Right renal cortex interstitium (tissue), 3 donors: ENCODE data around the gene DSCAM. TPM values are rescaled to one million over a fixed set of nuclear protein-coding genes. Genes with fewer than 3 reads are reported as not detected.

ENCODE experiments used
- DNase-seq, 3 donors: peaks; one replicate each; pipeline ENCODE4 v3.0.0-alpha.2; 2013; ENCODE audit warnings: low read depth in 3 of 3, low spot score in 2 of 3
- polyA plus RNA-seq, 3 donors: library from polyadenylated mRNA; unstranded; fragments of 120-200 nt; gene quantifications; one replicate each; pipeline ENCODE4 v1.2.1, GENCODE V29; 2013; ENCODE audit not compliant: insufficient read length in 3 of 3

Gene DSCAM
- polyA plus RNA-seq, 3 donors: 0.04 to 0.11 (median 0.07) TPM

DNA sequence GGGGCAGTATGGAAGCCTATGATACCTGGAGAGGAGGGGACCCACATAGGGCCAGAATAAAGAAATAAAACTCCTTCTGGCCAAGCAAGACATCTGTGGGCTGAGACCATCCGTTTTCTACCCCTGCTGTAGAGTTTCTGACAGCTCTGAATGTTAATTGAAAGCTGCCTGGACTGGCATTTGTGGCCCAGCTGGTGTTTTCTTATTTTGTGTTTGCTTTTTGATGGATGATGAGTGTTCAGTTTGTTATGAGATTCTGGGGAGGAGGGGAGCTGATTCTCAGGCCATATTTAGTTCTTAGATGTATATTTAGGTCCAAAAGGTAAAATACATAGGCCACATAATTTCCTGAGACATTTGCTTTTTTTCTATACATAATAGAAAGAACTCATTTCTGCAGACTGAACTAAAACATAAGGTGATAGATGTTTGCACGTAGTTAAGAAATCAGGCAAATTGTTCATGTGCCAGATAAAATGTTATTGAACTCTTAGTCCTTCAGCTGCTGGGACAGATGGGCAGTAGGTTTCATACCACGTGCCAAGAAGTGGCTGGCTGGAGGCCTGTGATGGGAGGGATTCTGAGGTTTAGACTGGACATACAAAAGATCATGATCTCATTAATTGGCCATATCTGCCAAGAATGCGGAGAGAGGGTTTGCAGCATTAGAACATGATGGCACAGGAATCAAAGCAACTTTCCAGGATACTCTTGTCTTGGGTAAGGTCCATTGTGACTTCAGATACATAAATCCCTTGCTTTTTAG is 54.1 kb downstream of the DSCAM start:
- no peak for DNase-seq

- DNase-seq: no peak
Measured at GRCh38 chr21:40788635-40789034, 58.3 kb downstream of the DSCAM start.

GRCh38 chr21:40783404-40783803 is 63.6 kb downstream of the DSCAM start:
- DNase-seq: no peak

GRCh38 chr21:40770435-40771055 is 76.4 kb downstream of the DSCAM start:
- DNase-seq: no peak

- DNase-seq: no peak
Measured at GRCh38 chr21:40769231-40769630, 77.7 kb downstream of the DSCAM start.

DNA sequence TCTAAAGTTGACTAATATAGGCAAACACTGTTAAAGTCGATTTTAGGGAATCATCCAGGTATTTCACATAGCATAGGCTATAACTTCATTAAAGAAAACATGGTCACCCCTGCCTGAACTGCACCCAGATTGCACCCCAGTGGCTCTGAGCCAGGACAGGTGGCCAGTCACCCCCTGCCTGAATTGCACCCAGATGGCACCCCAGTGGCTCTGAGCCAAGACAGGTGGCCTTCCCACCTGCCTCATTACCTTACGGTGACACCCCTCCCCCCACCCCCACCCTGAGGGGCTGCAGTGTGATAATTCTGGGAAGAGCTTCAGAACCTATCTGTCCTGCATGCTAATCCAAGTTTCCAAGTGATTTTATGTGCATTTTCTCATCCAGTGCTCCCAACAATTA is 78.9 kb downstream of the DSCAM start:
- DNase-seq: no peak

- no peak for DNase-seq
Measured at GRCh38 chr21:40766381-40766780, 80.6 kb downstream of the DSCAM start.

DNA sequence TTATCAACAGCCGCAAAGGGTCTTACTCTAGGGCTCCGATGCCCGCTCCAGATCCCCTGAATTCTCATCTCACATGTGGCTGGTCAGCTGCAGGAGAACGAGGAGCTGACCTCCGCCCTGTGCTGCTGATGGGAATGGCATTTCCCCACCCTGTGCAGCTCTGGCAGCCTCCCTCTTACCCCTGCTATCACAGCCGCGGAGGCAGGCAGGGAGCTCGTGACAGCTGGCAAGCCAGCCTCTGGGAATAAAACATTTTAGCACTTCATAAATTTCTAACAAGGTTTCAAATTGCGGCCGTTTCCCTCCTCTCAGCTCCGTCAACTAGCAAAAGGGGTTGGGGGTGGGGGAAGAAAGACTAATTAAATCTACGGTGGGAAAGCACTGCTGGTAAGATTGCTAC is 81.1 kb downstream of the DSCAM start:
- DNase-seq: no peak

- DNase-seq: no peak
Measured at GRCh38 chr21:40760821-40761220, 86.1 kb downstream of the DSCAM start.

- no peak for DNase-seq
Measured at GRCh38 chr21:40759061-40759460, 87.9 kb downstream of the DSCAM start.

GRCh38 chr21:40757366-40757765 is 89.6 kb downstream of the DSCAM start:
- no peak for DNase-seq

- no peak for DNase-seq
Measured at GRCh38 chr21:40754466-40754865, 92.5 kb downstream of the DSCAM start.

GRCh38 chr21:40753756-40754155 is 93.2 kb downstream of the DSCAM start:
- DNase-seq: no peak

DNA sequence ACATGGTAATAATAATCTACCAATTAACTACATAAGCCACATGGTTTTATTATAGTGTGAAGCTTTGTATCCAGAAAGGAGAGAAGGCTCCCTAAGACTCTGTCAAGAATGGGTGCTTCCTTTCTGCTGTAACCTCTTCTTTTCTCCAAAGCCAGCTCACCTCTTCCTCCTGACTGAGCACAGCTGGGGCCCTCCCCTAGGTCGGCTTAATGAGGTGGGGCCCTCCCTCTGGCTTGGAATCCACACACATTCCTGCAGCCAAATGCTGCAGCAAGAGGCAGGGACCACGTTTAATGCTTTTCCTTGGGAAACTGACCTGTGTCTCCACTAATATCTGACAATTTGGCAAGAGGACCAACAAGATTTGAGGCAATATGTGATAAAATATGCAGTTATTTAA is 94.8 kb downstream of the DSCAM start:
- DNase-seq: no peak

GRCh38 chr21:40751221-40751620 is 95.7 kb downstream of the DSCAM start:
- DNase-seq: no peak

DNA sequence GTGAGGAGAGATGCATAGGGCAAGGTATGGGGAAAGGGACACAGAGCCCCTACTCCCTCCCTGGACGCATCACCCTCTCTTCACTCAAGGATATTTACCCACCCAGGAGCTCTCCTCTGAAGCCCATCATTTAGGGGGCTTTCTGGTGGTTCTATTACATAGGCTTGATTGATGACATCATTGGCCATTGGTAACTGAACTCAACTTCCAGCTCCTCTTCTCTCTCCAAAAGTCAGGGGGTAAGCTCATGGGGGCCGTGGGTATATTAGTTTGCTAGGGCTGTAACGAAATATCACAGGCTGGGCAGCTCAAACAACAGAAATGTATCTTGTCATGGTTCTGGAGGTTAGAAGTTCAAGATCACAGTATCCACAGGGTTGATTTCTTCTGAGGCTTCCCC is 110.8 kb downstream of the DSCAM start:
- DNase-seq: no peak

- DNase-seq: no peak
Measured at GRCh38 chr21:40733024-40733397, 113.9 kb downstream of the DSCAM start.

GRCh38 chr21:40732253-40733023 is 114.5 kb downstream of the DSCAM start:
- DNase-seq: no peak

GRCh38 chr21:40731206-40731605 is 115.8 kb downstream of the DSCAM start:
- no peak for DNase-seq

DNA sequence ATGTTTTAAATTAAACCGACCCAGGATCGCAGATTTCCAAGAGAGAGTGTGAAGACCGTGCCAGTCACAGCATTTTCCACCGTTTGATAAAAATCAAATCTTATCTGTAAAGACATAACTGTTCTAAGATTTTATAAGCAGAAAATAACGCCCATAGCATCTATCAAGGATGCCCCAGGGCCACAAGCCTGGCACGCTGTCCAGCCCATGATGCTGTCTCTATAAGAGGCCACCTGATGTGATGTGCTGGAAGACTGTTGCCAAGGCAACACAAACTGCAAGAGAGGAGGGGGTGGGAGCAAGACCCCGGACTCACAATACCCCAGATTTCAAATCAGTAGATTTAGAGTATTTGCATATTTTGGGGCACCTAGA is 116.5 kb downstream of the DSCAM start:
- DNase-seq: no peak

DNA sequence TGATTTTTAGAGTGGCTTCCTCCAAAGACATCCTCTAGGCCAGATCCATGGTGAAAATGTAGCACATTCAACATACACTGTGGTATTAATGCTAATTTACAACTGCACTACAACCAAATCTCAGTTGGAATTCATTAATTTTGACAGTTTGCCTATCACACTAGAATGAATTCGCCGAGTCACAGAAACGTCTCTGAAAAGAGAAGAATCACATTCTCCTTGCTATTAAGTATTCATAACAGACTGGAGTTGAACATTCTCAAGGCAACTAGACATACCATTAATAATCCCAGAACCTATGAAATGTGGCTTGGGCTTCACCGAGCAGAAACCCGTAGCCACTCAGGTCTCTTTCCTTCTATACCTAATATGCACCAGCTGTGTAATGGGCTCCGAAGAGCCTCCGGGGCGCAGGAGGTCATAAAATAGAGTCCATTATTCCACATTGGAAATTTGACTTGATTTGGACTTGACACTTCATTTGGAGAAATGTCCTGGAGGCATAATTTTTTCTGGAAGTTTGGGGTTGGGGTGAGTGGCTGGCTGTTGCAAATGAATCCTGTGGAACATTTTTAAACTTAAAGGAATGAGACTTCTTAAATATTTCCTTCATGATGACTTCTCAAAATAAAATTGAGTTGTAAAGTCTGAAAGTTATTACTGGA is 117.1 kb downstream of the DSCAM start:
- DNase-seq: no peak
